H9 (cell line): ENCODE results near the gene TSPAN9. TPM values are rescaled to one million over a fixed set of nuclear protein-coding genes. Genes with fewer than 3 reads are reported as not detected.

ENCODE experiments used
- DNase-seq: peaks from one replicate; pipeline ENCODE4 v3.0.0-alpha.2; 2017
- H2AFZ ChIP-seq: one replicate; pipeline ENCODE4 v1.6.1; 2013; ENCODE audit warnings: mild to moderate bottlenecking, low read length, control low read depth, moderate library complexity
- H2AK5ac ChIP-seq: 2 replicates; pipeline ENCODE4 v1.6.1; 2013; ENCODE audit warnings: low read length, control low read depth, mixed read lengths; ENCODE audit not compliant: insufficient read length
- H2BK120ac ChIP-seq: one replicate; pipeline ENCODE4 v1.6.1; 2013; ENCODE audit warnings: low read depth, mild to moderate bottlenecking, low read length, control low read depth, inconsistent platforms; ENCODE audit not compliant: poor library complexity, severe bottlenecking
- H2BK12ac ChIP-seq: 2 replicates; pipeline ENCODE4 v1.6.1; 2013; ENCODE audit warnings: low read length, control low read depth, mixed read lengths, low read depth; ENCODE audit not compliant: insufficient read length
- H2BK15ac ChIP-seq: 2 replicates; pipeline ENCODE4 v1.6.1; 2013; ENCODE audit warnings: low read depth, low read length, control low read depth
- H2BK20ac ChIP-seq: one replicate; pipeline ENCODE4 v1.6.1; 2013; ENCODE audit warnings: low read depth, mild to moderate bottlenecking, low read length, control low read depth, inconsistent platforms; ENCODE audit not compliant: poor library complexity, severe bottlenecking
- H2BK5ac ChIP-seq: 2 replicates; pipeline ENCODE4 v1.6.1; 2013; ENCODE audit warnings: low read length, control low read depth, mixed read lengths; ENCODE audit not compliant: insufficient read length
- H3K14ac ChIP-seq: 2 replicates; pipeline ENCODE4 v1.6.1; 2013; ENCODE audit warnings: low read length, control low read depth; ENCODE audit not compliant: insufficient read depth
- H3K18ac ChIP-seq: 2 replicates; pipeline ENCODE4 v1.6.1; 2013; ENCODE audit warnings: low read depth, mild to moderate bottlenecking, mixed read lengths, low read length, control low read depth; ENCODE audit not compliant: insufficient read length
- H3K23ac ChIP-seq: 2 replicates; pipeline ENCODE4 v1.6.1; 2013; ENCODE audit warnings: low read length, control low read depth, mixed read lengths, low read depth; ENCODE audit not compliant: insufficient read length
- H3K23me2 ChIP-seq: 2 replicates; pipeline ENCODE4 v1.6.1; 2013; ENCODE audit warnings: low read depth, mild to moderate bottlenecking, mixed read lengths, low read length, control low read depth; ENCODE audit not compliant: insufficient read length, poor library complexity, severe bottlenecking
- H3K27ac ChIP-seq: 2 replicates; pipeline ENCODE4 v1.5.1; 2013; ENCODE audit warnings: low read length, control low read depth, mixed read lengths, low read depth; ENCODE audit not compliant: insufficient read length
- H3K27me3 ChIP-seq: 2 replicates; pipeline ENCODE4 v1.6.1; 2013; ENCODE audit warnings: low read length, control low read depth, inconsistent platforms; ENCODE audit not compliant: insufficient read depth
- H3K4ac ChIP-seq: 2 replicates; pipeline ENCODE4 v1.6.1; 2013; ENCODE audit warnings: low read depth, mild to moderate bottlenecking, control low read depth, inconsistent platforms, low read length, moderate library complexity
- H3K4me1 ChIP-seq: 2 replicates; pipeline ENCODE4 v1.6.1; 2013; ENCODE audit warnings: low read length, control low read depth, inconsistent platforms; ENCODE audit not compliant: insufficient read depth
- H3K4me2 ChIP-seq: 2 replicates; pipeline ENCODE4 v1.6.1; 2013; ENCODE audit warnings: low read length, control low read depth, mixed read lengths; ENCODE audit not compliant: insufficient read length, insufficient read depth
- H3K56ac ChIP-seq: 2 replicates; pipeline ENCODE4 v1.6.1; 2013; ENCODE audit warnings: low read depth, mild to moderate bottlenecking, mixed read lengths, low read length, control low read depth; ENCODE audit not compliant: insufficient read length
- H3K79me1 ChIP-seq: 2 replicates; pipeline ENCODE4 v1.6.1; 2013; ENCODE audit warnings: low read depth, mild to moderate bottlenecking, moderate library complexity, low read length, control low read depth, inconsistent platforms; ENCODE audit not compliant: insufficient read depth, poor library complexity, severe bottlenecking
- H3K79me2 ChIP-seq: 2 replicates; pipeline ENCODE4 v1.6.1; 2013; ENCODE audit warnings: low read length, control low read depth, inconsistent platforms; ENCODE audit not compliant: insufficient read depth
- H3K9ac ChIP-seq: 2 replicates; pipeline ENCODE4 v1.6.1; 2013; ENCODE audit warnings: low read length, control low read depth, mixed read lengths; ENCODE audit not compliant: insufficient read length; ENCODE audit errors: extremely low read depth
- H3K9me3 ChIP-seq: one replicate; pipeline ENCODE4 v1.6.1; 2013; ENCODE audit warnings: low read depth, low read length, inconsistent platforms; ENCODE audit not compliant: control insufficient read depth
- H3T11ph ChIP-seq: one replicate; pipeline ENCODE4 v1.6.1; 2013; ENCODE audit warnings: mild to moderate bottlenecking, low read length, control low read depth, inconsistent platforms
- H4K20me1 ChIP-seq: one replicate; pipeline ENCODE4 v1.6.1; 2013; ENCODE audit not compliant: control insufficient read depth, insufficient read length, insufficient read depth
- H4K5ac ChIP-seq: 2 replicates; pipeline ENCODE4 v1.6.1; 2013; ENCODE audit warnings: low read depth, mild to moderate bottlenecking, mixed read lengths, low read length, control low read depth; ENCODE audit not compliant: insufficient read length
- H4K8ac ChIP-seq: replicated peaks from 2 replicates; pipeline ENCODE4 v1.6.1; 2013; ENCODE audit warnings: low read length, control low read depth, mixed read lengths, low read depth; ENCODE audit not compliant: insufficient read length
- H4K91ac ChIP-seq: 2 replicates; pipeline ENCODE4 v1.6.1; 2013; ENCODE audit warnings: low read depth, mild to moderate bottlenecking, moderate library complexity, mixed read lengths, low read length, control low read depth; ENCODE audit not compliant: insufficient read length
- H3K27ac Mint-ChIP-seq, 3 experiments: 2 replicates in 2 of 3; 3 replicates in 1 of 3; pipeline ENCODE4 v1.8.0; 2020 to 2021; ENCODE audit warnings: mixed read lengths in 3 of 3, mild to moderate bottlenecking in 1 of 3, moderate library complexity in 1 of 3
- H3K27me3 Mint-ChIP-seq: 2 replicates; pipeline ENCODE4 v1.8.0; 2021; ENCODE audit warnings: low read depth, mild to moderate bottlenecking, moderate library complexity, mixed read lengths
- H3K36me3 Mint-ChIP-seq, 3 experiments: 2 replicates in 2 of 3; 3 replicates in 1 of 3; pipeline ENCODE4 v1.8.0; 2020 to 2021; ENCODE audit warnings: low read depth in 3 of 3, mixed read lengths in 3 of 3; ENCODE audit not compliant: insufficient read depth in 1 of 3
- H3K4me1 Mint-ChIP-seq, 2 experiments: 2 replicates each; pipeline ENCODE4 v1.8.0; 2020; ENCODE audit warnings: mixed read lengths in 2 of 2
- H3K4me3 Mint-ChIP-seq, 2 experiments: 2 replicates in 1 of 2; 3 replicates in 1 of 2; pipeline ENCODE4 v1.8.0; 2020 to 2021; ENCODE audit warnings: mild to moderate bottlenecking in 2 of 2, mixed read lengths in 2 of 2, moderate library complexity in 1 of 2
- H3K9me3 Mint-ChIP-seq, 2 experiments: 2 replicates in 1 of 2; 3 replicates in 1 of 2; pipeline ENCODE4 v1.8.0; 2020; ENCODE audit warnings: mild to moderate bottlenecking in 2 of 2, mixed read lengths in 2 of 2, moderate library complexity in 1 of 2
- WGBS: extraction: QIAGEN DNeasy Blood & Tissue Kit; methylation state at CpG from one replicate; pipeline ENCODE4 v1.1.7; 2013; ENCODE audit warnings: missing lambda C conversion rate, low lambda C conversion rate, mixed read lengths; ENCODE audit not compliant: insufficient read length; ENCODE audit errors: extremely low coverage; 5-methylcytosine and 5-hydroxymethylcytosine counted together
- total RNA-seq: library from RNA; stranded (reverse); gene quantifications from 2 replicates; pipeline ENCODE4 v1.2.1, GENCODE V29; 2021
- TF ChIP-seq, protein P1 (sequence below): fragments of 200-600 bp; sonication (generic); conservative IDR thresholded peaks from 3 replicates; pipeline ENCODE4 v1.8.0; 2021; ENCODE audit warnings: antibody characterized with exemption, mild to moderate bottlenecking

Gene TSPAN9
- total RNA-seq, 1 experiment from 2014 or later = 19.0 TPM

DNA sequence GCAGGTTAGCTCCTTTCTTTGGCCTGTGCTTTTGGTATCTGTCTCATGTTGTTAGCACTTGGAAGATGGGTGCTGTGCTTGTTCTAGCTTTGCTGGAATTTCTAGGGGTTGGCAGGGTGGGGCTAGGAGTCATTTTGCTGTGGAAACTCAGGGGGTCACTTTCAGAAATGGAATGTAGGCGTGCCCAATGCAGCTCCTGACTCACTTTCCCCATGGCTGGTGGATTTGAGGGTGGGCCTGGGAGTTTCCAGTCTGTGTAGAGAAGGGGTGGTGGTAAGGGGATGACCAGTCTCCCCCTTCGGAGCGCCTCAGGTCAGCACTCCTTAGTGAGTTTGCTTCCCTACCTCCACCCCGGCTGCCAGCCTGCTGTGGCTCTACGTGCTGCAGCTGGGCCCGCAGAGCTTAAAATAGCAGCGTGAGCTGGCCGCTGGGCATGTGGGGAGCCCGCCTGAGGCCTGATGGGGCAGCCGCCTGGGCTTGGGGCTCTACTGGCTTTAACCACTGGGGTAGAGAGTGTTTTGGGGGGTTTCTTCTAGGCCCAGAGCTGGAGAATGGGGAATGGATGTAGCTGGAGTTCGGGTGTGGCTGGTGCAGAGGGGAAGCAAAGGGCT, 108.2 kb downstream of the TSPAN9 start:
- H3K79me1 ChIP-seq = no peaks in the 10 kb centered on the region
- no peak overlapping the region for H3K18ac ChIP-seq
- H2BK20ac ChIP-seq = no peak overlapping the region
- WGBS = no CpG with 5 or more reads among the region's 11 CpGs
- Mint-ChIP-seq H3K4me3 (no peak overlapping the region), H3K36me3 (no peaks in the 10 kb centered on the region), H3K27me3 (peaks cover 2% of the 10 kb centered on the region), H3K27ac (peak overlapping the region in 1 of 3 experiments; percentile 44; a peak in 1 of 7 replicates), H3K4me1 (peaks cover 27 to 38% of the 10 kb centered on the region in 2 experiments), H3K9me3 (no peaks in the 10 kb centered on the region)
- no peak overlapping the region for H3K56ac ChIP-seq
- no peak overlapping the region for H3K4me2 ChIP-seq
- H3K27me3 ChIP-seq = no peaks in the 10 kb centered on the region
- no peak overlapping the region for H3K27ac ChIP-seq
- H3K14ac ChIP-seq = no peak overlapping the region
- no peak overlapping the region for H3T11ph ChIP-seq
- DNase-seq = no peak
- no peak overlapping the region for H4K8ac ChIP-seq
- no peaks in the 10 kb centered on the region for H4K20me1 ChIP-seq
- no peaks in the 10 kb centered on the region for H3K79me2 ChIP-seq
- no peaks in the 10 kb centered on the region for H3K23me2 ChIP-seq
- no peak overlapping the region for H4K5ac ChIP-seq
- H3K4ac ChIP-seq = no peak overlapping the region
- no peak overlapping the region for H2BK5ac ChIP-seq
- H3K9me3 ChIP-seq = no peaks in the 10 kb centered on the region
- H3K9ac ChIP-seq = no peak overlapping the region
- H3K23ac ChIP-seq = no peak overlapping the region
- H2BK12ac ChIP-seq = no peak overlapping the region
- no peak overlapping the region for H2BK15ac ChIP-seq
- 0 out of 2 replicates have a peak, but pooled peaks cover 3% of the 10 kb centered on the region for H3K4me1 ChIP-seq
- H2BK120ac ChIP-seq = no peak overlapping the region
- H2AFZ ChIP-seq = no peak overlapping the region
- H2AK5ac ChIP-seq = no peak overlapping the region
- TF ChIP-seq, protein P1, sequence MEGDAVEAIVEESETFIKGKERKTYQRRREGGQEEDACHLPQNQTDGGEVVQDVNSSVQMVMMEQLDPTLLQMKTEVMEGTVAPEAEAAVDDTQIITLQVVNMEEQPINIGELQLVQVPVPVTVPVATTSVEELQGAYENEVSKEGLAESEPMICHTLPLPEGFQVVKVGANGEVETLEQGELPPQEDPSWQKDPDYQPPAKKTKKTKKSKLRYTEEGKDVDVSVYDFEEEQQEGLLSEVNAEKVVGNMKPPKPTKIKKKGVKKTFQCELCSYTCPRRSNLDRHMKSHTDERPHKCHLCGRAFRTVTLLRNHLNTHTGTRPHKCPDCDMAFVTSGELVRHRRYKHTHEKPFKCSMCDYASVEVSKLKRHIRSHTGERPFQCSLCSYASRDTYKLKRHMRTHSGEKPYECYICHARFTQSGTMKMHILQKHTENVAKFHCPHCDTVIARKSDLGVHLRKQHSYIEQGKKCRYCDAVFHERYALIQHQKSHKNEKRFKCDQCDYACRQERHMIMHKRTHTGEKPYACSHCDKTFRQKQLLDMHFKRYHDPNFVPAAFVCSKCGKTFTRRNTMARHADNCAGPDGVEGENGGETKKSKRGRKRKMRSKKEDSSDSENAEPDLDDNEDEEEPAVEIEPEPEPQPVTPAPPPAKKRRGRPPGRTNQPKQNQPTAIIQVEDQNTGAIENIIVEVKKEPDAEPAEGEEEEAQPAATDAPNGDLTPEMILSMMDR = no peak
- no peak overlapping the region for H4K91ac ChIP-seq
